Stimulated activated CD8-positive, alpha-beta memory T cell treated with anti-CD3 and anti-CD28 coated beads, Interleukin-15, amount 100 ng/mL, for 24 hours (primary cell): ENCODE measurements around the gene TRPM6.
A peak's percentile ranks its signal among the peaks of the same experiment; 100 is the strongest.
"Not testable (repeated sequence)": the region's sequence is repeated elsewhere in the genome, so short reads cannot be mapped to it uniquely, and the experiment has no call there.

Experiments
- DNase-seq: peaks from one replicate; pipeline ENCODE4 v3.0.0-alpha.2; 2020; ENCODE audit warnings: low read depth

TRPM6 gene

DNA sequence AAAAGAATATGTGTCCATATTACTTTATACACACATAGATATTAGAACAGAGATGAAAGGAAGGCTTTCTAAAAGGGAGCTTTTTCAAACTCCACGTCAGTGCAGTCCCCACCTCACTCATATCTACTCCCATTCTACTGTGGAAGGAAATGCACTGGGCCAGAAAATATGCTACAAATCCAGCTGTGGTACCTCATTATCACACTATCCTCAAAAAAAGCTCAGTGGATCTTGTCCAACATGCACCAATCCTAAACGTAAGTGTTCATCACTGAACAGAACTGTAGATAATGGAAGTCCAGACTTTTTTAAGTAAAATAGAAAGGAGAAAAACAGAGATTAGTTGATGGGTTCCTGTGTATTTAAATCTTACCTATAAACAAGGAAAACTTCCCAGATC, 27.9 kb downstream of the TRPM6 start:
- no peak for DNase-seq

DNA sequence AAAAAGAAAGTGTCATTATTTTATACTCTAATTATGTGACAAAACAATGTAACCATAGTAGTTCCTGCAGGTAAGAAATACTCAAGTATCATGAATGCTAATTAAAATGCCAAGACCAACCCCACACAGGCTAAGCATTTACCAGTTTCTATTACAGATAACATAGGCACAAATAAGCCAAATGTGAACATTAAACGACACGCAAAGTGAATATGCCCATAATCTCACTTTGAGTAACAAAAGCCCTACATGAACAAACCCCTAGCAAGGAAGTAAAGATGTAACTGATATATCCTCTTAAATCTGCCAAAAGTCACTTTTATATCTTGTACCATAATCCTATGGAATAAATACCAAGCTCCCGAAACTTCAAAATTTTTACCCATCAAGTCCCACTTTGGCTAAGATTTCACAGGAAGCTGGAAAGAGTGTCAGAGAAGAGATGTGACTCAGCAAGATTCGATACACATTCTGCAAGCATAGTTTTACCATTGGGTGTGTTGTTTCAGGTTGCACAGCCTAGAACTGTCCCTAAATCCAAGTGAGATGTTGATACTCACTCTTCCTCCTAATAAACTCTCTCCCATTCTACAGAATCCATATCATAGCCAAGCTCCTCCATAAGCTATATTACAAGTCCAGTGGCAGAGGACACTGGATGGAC, 28.8 kb downstream of the TRPM6 start:
- no peak for DNase-seq

DNA sequence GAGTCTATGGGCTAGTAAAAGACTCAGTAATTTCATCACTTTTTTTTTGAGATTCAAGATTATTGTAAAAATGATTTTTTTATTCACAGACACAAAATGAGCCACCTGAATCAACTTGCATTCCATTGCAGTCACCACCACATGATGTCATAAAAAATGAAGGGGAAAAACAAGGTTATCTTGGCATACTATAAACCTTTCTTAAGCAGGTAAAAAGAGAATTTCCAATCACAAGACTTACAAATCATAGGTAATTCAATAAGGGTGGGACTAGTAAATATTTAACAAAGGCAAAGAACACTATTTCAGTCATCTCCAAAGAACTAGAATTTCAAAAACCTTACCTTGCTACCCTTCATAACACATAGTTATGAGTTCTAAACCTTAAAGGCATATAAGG, 30.7 kb downstream of the TRPM6 start:
- DNase-seq = no peak

DNA sequence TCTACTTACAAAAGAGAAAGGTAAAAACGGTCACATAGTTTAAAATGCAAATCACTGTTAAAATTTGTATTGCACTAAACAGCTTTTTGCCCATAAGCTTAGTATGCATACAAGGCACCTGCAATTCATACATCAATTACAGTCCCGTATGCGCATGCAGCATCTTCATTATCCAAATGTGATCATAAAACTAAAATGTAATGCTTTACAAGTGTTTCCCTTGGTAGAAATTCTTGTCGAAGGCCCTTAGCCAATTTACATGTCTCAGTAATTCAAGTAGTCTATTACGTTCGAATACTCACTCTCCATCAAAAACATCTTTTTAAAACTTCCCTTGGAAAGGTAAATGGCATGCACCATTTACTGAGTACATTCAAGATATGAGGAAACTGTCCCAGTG, 32.6 kb downstream of the TRPM6 start:
- no peak for DNase-seq

DNA sequence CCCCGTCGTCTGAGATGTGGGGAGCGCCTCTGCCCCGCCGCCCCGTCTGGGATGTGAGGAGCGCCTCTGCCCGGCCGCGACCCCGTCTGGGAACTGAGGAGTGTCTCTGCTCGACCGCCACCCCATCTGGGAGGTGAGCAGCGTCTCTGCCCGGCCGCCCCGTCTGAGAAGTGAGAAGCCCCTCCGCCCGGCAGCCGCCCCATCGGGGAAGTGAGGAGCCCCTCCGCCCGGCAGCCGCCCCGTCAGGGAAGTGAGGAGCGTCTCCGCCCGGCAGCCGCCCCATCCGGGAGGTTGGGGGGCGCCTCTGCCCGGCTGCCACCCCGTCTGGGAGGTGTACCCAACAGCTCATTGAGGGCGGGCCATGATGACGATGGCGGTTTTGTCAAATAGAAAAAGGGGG, 34.7 kb downstream of the TRPM6 start:
- not testable (repeated sequence) for DNase-seq

DNA sequence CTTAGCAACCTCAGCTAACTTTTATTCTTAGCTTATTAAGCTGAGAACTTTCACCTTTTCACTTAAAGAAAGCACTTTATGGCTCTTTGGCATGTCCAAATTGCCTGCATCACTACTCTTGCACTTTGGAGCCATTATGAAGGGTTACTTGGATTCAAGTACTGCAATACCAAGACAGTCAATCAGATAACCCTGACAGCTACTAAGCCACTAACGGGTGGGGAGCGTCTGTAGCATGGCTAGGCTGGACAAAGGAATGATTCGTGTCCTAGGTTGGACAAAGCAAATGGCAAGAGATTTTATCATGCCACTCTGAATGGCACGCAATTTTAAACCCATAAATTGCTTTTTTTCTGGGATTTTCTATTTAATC, 39.6 kb downstream of the TRPM6 start:
- no peak for DNase-seq

DNA sequence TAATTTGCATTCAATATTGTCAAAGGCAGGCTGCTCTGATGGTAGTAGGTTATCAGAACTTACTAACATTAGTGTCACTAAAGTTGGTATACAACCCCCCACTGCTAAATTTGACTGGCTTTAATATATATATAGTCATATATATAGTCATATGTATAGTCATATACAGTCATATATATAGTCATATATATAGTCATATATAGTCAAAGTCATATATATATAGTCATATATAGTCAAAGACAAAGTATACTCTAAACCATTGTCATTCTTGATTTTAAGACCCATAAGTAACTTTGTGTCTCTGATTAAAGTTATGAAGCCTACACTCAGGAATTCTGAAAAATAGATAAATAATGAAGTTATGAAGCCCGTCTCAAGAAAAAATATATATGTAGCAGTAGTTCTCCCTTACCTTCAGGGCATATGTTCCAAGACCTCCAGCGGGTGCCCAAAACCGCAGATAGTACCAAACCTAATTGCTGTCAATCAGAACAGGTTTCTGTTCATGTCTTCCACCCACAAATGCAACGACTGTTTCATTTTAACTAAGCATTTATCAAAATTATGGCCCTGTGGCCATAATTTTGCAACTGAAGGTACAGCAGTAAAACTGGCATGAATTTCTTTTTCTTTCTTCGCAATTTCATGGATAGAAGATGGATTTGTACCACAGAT, 40.1 kb downstream of the TRPM6 start:
- DNase-seq = no peak

DNA sequence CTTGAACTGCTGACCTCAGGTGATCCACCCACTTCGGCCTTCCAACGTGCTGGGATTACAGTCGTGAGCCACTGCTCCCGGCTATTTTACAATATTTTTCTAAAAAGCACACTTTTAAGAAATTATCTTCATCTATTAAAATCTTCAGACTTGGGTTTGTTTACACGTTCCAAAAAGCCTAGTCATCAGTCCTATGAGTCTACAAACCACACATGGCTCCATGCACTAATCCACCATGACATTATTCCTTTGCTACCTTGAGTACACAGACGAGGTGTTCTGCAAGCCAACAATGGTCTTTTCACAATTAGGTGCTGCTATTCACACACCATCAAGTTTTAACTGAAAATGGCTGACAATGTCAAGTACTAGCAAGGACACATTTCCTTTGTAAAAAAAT, 41.0 kb downstream of the TRPM6 start:
- no peak for DNase-seq

DNA sequence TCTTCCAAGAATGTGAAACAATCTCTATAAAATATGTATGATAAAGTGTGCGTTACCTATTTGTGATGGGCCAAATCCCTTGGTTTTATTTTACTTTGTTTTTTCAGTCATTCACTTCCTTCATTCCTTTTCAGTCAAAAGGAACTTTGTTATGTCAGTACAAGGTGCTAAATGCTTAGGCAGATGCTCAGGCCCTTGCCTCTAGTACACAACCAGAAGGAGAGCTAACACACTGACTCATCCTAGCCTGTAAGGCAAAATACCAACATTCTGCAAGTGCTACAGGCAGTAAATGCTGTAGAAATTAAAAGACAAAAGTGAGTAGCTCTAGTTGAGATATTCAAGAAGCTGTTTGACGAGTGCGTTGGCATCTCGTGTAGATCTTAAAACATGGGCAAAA, 49.4 kb downstream of the TRPM6 start:
- DNase-seq = no peak

DNA sequence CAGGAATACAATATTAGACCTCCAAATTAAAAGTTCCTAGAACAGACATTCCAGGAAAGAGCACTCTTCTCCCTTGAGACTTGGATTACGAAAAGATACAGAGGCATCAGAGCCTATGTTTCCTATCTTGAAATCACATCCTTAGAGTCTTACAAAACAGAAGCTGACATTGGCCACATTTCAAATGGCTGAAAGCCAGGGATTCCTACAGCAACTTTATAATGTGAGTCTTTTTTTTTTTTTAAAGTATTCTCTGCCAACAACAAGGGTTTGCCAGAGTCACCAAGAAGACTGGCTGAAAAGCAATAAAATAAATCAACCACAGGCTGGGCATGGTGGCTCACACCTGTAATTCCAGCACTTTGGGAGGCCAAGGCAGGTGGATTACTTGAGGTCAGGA, 63.1 kb downstream of the TRPM6 start:
- DNase-seq = no peak

DNA sequence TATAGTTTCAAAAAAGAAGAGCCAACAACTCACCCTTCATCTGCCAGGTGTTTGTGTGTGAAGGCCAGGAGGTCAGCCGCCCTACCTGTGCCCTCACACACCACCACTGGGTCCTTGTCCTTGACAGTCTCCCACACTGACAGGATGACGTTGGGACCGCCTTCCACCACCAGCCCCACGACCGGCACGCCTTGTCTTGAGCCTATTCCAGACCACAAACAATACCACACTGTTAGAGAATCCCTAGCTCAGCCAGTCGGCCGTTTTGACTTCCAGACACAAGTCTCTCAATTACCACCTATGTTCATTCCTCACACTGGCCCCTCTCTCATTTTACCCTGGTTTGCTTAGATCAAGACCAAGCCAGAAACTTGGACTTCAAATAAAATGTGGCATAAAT, 66.1 kb downstream of the TRPM6 start:
- DNase-seq = no peak

DNA sequence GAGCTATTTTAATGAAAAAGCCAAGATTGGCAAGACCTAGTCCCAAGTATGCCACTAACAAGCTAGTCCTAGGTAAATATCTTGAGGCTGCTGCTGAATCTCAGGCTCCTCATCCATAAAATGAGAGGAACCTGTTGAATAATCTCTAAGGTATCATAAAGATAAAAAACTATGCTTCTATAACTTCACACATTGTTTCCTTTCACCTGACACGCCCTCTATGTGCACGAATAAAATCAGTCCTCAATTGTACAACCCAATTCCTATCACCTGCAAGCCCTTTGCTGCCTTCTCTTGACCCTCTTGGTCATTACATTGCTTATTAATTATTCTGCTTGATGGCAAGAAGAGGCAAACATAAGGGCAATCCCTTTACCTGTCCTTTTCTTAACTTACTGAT, 69.9 kb downstream of the TRPM6 start:
- DNase-seq = no peak

DNA sequence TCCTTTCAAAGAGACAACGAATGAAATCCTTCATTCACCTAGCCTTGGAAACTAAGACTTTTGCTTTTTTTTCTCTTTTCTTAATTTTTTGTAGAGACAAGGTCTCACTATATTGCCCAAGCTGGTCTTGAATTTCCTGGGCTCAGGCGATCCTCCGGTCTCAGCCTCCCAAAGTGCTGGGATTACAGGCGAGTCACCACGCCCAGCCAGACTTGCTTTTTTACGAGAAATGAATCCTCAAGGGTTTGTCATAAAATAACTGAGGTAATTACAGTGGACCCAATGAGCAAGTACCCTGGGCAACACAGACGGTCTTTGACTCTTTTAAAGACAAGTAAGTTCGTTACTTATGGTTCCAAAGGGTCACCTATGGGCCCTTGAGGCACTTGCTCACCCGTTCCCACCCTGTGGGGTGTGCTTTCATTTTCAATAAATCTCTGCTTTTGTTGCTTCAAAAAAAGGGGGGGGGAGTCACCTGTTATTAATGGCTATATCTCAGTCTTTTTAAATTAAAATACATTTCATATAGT, 70.4 kb downstream of the TRPM6 start:
- no peak for DNase-seq

DNA sequence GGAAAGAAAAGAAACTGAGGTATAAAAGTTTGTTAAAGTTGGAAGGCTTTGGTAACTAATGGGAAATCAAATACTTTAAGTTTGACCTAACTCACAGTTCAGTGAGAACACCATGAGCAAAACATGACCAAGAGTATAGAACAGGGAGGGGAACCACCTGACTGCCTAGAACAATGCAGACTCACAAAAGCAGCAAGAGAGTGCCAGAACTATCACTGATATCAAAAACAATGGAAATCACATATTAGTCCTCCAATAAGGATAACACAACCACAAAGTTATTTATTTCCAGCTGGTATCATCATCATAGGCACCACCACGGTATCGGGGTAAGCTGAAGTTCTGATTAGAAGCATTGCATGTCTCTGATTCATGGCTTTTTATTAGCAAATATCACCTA, 77.5 kb downstream of the TRPM6 start:
- no peak for DNase-seq

DNA sequence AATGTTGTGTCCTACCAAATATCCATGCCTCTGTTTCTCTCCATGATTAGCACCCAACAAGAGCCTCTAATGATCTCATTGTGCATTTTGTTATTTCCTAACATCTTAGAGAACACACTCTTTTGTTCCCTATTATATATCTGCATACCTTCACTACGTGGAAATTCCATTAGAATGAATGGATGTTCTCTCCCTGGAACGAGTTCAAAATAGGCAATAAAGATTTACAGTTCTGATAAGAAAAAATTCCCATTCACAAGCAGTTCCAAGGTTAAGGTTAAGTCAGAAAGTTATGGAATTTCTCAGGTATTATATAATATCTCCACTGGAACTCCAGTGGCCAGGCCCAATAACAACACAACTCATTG, 83.7 kb downstream of the TRPM6 start:
- no peak for DNase-seq

DNA sequence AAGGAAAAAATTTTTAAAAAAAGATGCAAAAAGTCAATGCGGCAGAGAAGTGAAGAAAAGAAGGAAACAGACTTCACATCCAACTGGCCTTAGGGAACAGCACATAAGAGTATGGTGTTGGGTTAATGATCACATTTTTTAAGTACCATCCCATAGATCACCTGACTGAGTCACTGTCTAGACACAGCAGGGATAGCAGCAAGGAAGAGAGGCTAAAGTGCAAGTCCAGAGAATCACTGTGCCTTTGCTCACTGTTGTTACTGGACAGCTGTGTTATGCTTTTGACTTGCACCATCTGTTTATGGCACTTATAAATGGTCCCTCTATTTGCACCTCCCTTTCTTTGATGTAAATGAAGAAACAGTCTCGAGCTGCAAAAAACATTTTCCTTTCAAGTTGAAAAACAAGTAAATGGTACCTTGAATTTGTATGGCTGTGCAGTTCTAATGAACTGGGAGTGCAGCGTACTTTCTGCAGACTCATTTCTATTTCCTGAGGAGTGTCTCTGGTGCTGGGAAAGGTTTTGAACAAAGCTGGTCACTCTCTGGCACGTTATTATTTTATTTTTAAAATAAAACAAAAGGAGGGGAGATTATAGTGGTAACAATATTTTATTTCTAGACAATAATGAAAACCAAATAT, 84.2 kb downstream of the TRPM6 start:
- DNase-seq = no peak

DNA sequence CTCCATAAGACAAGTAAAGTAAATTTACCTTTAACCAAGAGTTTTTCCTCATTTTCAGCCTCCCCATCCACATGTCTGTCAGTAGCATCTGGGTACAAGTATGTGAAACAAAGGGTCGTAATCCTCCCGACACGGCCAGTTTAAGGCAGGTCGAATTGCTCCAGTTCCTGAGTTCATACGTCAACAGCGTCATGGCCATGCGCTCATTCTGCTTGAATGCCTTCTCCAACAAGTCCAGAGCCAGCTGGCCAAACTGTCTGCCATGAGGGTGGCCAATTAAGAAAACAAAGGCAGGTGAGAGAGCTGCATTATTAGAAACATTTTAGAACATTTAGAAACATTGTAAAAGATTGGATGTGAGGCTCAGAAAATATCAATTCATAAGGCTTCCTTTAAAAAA, 87.5 kb downstream of the TRPM6 start:
- no peak for DNase-seq

DNA sequence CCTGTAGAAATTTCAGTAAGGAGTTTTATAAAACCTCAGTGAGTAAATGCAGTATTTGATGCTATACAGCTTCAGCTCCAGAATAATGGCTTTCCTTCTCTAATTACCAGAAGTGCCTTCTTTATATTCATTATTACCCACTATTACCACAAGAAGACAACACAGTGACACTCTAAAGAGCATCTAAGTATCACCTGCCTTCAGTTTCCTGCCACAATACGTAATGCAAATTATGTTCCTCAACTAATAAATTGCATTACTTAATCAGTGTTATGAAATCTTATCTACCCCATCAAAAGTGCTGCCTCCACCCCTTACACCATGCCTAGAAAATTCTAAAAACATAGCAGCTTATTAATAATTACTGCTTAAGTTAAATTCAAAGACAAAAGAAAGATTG, 91.9 kb downstream of the TRPM6 start:
- DNase-seq = no peak

DNA sequence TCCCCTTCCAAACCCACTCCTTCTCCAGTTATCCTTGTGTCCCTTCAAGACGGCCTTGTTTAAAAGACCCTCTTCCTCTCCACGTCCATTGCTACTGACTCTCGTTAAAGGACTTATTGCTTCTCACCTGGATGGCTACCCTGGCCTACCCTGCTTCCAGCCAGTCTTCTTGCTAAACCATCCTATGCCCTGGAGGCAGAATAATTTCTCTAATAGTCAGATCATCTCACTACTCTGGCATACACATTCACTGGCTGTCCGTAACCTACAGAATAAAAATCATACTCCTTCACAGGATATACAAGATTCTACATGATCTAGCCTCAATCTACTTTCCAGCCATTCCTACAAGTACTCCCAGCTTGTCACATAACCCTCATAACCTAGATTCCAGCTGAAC, 92.6 kb downstream of the TRPM6 start:
- DNase-seq = no peak

DNA sequence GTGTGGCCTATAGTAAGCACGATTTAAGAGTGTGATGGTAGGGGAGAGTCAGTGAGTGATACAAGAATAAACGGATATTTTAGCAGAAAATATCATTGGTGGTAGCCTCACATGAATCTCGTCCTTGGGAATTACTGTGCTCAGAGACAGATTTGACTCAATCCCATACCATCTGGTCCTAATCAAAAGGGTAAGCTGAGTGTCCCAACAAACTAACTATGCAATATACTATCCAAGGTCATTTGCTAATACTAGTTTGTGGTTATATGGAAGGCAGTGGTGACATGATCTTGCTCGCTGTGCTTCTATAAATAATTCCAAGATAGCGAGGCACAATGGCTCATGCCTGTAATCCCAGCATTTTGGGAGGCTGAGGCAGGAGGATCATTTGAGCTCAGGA, 103.2 kb downstream of the TRPM6 start:
- no peak for DNase-seq

DNA sequence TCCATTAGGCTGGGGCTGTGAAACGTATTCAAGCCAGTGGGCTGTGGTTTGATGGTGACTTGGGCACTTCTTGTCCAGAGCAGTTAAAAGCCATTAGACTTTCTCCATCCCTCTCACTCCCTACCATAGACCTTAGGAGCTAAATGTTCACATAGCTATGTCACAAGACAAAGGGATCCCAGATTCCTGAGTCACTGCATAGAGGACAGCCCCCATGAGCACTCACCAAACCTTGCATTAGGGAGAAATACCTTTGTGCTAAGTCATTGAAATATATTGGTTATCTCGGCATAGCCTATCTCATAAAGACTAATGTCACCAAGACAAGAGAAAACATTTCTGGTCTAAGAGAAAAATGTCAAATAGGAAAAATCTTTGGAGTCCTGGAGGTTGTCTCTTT, 104.3 kb downstream of the TRPM6 start:
- no peak for DNase-seq

DNA sequence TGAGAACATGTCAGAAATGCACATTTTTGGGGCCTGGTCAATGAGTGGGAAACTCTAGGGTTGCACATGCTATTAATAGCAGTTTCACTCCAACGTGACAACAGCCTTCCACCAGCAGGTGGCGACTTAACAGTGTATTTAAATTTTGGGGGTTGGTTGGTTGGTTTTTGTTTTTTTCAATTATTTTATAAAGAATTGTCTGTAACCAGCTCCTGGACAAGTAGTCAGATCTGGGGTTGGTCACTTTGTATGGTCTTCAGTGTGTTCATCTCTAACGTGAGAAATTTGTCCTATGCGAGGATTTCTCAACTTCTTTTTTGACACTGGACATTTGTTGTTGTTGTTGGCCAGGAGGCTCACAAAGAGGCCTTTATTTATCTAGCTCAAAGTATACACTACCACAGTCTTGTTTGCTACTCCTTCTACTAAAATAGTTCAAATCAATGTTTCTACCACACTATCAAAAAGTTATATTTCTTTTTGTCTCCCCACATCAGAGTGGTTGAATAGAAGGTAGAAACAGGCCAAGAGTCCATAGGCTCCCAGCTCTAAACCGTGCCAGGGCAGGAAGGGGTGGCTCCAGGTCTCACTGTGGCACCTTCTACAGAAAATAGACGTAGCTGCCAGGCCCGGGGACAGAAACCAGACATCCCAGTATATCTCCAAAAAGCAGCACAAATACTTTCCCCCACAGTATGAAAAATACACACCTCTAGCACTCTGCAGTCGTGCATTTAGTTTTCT, 110.4 kb downstream of the TRPM6 start:
- peak; percentile 16 for DNase-seq

DNA sequence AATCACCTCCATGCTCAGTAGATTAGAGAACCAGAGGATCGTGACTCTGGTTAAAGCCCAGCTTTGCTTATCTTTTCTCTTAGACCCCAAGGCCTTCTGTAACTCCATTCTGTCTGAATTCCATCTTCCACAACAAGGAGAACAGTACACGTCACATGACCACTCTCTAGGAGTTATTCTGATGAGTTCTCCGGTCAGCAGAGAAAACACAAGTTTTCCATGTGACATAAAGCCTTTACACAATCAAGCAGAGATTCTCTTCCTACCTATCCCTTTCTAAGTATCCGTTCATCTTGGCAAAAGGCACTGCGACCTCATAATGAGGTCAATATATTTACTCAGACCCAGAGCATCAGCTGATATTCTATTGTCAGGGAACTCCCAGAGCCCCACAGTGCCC, 112.3 kb downstream of the TRPM6 start:
- no peak for DNase-seq
